SK-N-SH (cell line): ENCODE measurements around the gene SLC35G6. TPM values are rescaled to one million over a fixed set of nuclear protein-coding genes. Genes with fewer than 3 reads are reported as not detected.

Experiments used
- CTCF ChIA-PET: fragments of 300-600, 350-600 bp; formaldehyde crosslinking; extraction: SDS; loops from one replicate; lab custom pipeline; 2021; lab: Yijun Ruan, JAX
- POLR2A ChIA-PET: fragments of 350-600 bp; sonication (Branson Sonifier 250); formaldehyde crosslinking; extraction: SDS; loops from one replicate; lab custom pipeline; 2020; ENCODE audit warnings: antibody characterized with exemption, inconsistent platforms; lab: Yijun Ruan, JAX
- DNase-seq: peaks from one replicate; pipeline ENCODE4 v3.0.0; 2012
- H2AFZ ChIP-seq: fragments of 200-600 bp; sonication (generic); 2 replicates; pipeline ENCODE4 v1.8.1; 2016; ENCODE audit warnings: antibody characterized with exemption, mild to moderate bottlenecking, low read depth
- H3F3A ChIP-seq: fragments of 200-600 bp; sonication (generic); replicated peaks from 2 replicates; pipeline ENCODE3; 2016; ENCODE audit warnings: antibody characterized with exemption, mild to moderate bottlenecking; ENCODE audit not compliant: insufficient read depth
- H3K27ac ChIP-seq, 2 experiments: fragments of 200-500 bp in 1 of 2; fragments of 200-600 bp in 1 of 2; sonication (Bioruptor generic) in 1 of 2; sonication (generic), shearing (Covaris generic) in 1 of 2; 2 replicates each; pipeline versions ENCODE4 v1.5.1 to v1.6.1; 2014 to 2016; ENCODE audit warnings: low read depth in 2 of 2, inconsistent platforms in 1 of 2, low read length in 1 of 2, mild to moderate bottlenecking in 1 of 2, mixed read lengths in 1 of 2
- H3K27me3 ChIP-seq: fragments of 200-600 bp; sonication (generic), shearing (Covaris generic); 2 replicates; pipeline ENCODE4 v1.6.1; 2016; ENCODE audit warnings: mixed run types; ENCODE audit not compliant: insufficient read depth
- H3K36me3 ChIP-seq, 2 experiments: fragments of 200-500 bp in 1 of 2; fragments of 200-600 bp in 1 of 2; sonication (Bioruptor generic) in 1 of 2; sonication (generic) in 1 of 2; replicated peaks in 1 of 2; 2 replicates each; pipeline versions ENCODE3 to v1.5.1; 2014 to 2016; ENCODE audit warnings: low read length in 1 of 2, mild to moderate bottlenecking in 1 of 2; ENCODE audit not compliant: insufficient read depth in 2 of 2, control insufficient read depth in 1 of 2
- H3K4me1 ChIP-seq, 2 experiments: fragments of 200-500 bp in 1 of 2; fragments of 200-600 bp in 1 of 2; sonication (Bioruptor generic) in 1 of 2; sonication (generic), shearing (Covaris generic) in 1 of 2; 2 replicates each; pipeline versions ENCODE4 v1.5.1 to v1.6.1; 2014 to 2016; ENCODE audit warnings: low read depth in 1 of 2, low read length in 1 of 2, mixed run types in 1 of 2; ENCODE audit not compliant: insufficient read depth in 2 of 2, control insufficient read depth in 1 of 2
- H3K4me2 ChIP-seq: fragments of 200-600 bp; sonication (generic), shearing (Covaris generic); 2 replicates; pipeline ENCODE4 v1.6.1; 2017; ENCODE audit warnings: mixed run types
- H3K4me3 ChIP-seq, 2 experiments: fragments of 200-500 bp in 1 of 2; fragments of 200-600 bp in 1 of 2; sonication (Bioruptor generic) in 1 of 2; sonication (generic), shearing (Covaris generic) in 1 of 2; 2 replicates each; pipeline versions ENCODE4 v1.5.1 to v1.8.1; 2014 to 2016; ENCODE audit warnings: low read depth in 2 of 2, inconsistent platforms in 1 of 2, low read length in 1 of 2, mild to moderate bottlenecking in 1 of 2, mixed read lengths in 1 of 2, moderate library complexity in 1 of 2
- H3K79me2 ChIP-seq: fragments of 200-600 bp; sonication (generic); 2 replicates; pipeline ENCODE4 v1.8.1; 2017; ENCODE audit warnings: mild to moderate bottlenecking; ENCODE audit not compliant: insufficient read depth
- H3K9ac ChIP-seq: fragments of 200-600 bp; sonication (generic); 2 replicates; pipeline ENCODE4 v1.6.1; 2017; ENCODE audit warnings: mixed run types
- H3K9me2 ChIP-seq: fragments of 200-600 bp; sonication (generic); 2 replicates; pipeline ENCODE4 v1.6.1; 2017; ENCODE audit warnings: mixed run types
- H3K9me3 ChIP-seq: fragments of 200-600 bp; sonication (generic); 2 replicates; pipeline ENCODE4 v1.6.1; 2017; ENCODE audit warnings: mixed run types, mild to moderate bottlenecking, moderate library complexity
- H4K20me1 ChIP-seq: fragments of 200-600 bp; sonication (generic); 2 replicates; pipeline ENCODE4 v1.6.1; 2017; ENCODE audit warnings: mild to moderate bottlenecking, mixed run types; ENCODE audit not compliant: insufficient read depth
- CHD2 ChIP-seq: fragments of 150-350 bp; IDR thresholded peaks from 2 replicates; pipeline ENCODE4 v1.6.1; 2018; ENCODE audit warnings: low read length; ENCODE audit not compliant: partially characterized antibody
- CTCF ChIP-seq: fragments of 200-600 bp; sonication (generic); IDR thresholded peaks from 2 replicates; pipeline ENCODE4 v1.6.1; 2017; ENCODE audit warnings: antibody characterized with exemption, mild to moderate bottlenecking, moderate library complexity
- ELF1 ChIP-seq: IDR thresholded peaks from 2 replicates; pipeline ENCODE4 v1.4.0; 2012
- FOXJ3 ChIP-seq: sonication (generic); formaldehyde crosslinking; IDR thresholded peaks from 2 replicates; pipeline ENCODE4 v1.5.1; 2020; ENCODE audit warnings: mild to moderate bottlenecking, missing genetic modification reagents
- FOXM1 ChIP-seq: IDR thresholded peaks from 2 replicates; pipeline ENCODE4 v1.4.0; 2012; ENCODE audit warnings: low read depth, mild to moderate bottlenecking
- GABPA ChIP-seq: IDR thresholded peaks from 2 replicates; pipeline ENCODE4 v1.4.0; 2012; ENCODE audit warnings: low read depth, mild to moderate bottlenecking
- JUND ChIP-seq: IDR thresholded peaks from 2 replicates; pipeline ENCODE4 v1.4.0; 2012
- MEF2A ChIP-seq: IDR thresholded peaks from 2 replicates; pipeline ENCODE4 v1.4.0; 2012; ENCODE audit warnings: low read depth, borderline replicate concordance
- MXI1 ChIP-seq: IDR thresholded peaks from 2 replicates; pipeline ENCODE4 v1.6.1; 2012; ENCODE audit warnings: mild to moderate bottlenecking, low read depth, low read length, improper control_type of control experiment
- NFIC ChIP-seq: IDR thresholded peaks from 2 replicates; pipeline ENCODE4 v1.4.0; 2012; ENCODE audit warnings: borderline replicate concordance
- NRF1 ChIP-seq: IDR thresholded peaks from 2 replicates; pipeline ENCODE4 v1.6.1; 2012; ENCODE audit warnings: low read depth, mild to moderate bottlenecking, low read length
- RAD21 ChIP-seq: IDR thresholded peaks from 2 replicates; pipeline ENCODE4 v1.6.1; 2012; ENCODE audit warnings: mild to moderate bottlenecking, low read length
- RCOR1 ChIP-seq: fragments of 150-350 bp; IDR thresholded peaks from 2 replicates; pipeline ENCODE4 v1.6.1; 2017; ENCODE audit warnings: antibody characterized with exemption, low read length
- RFX5 ChIP-seq: IDR thresholded peaks from 2 replicates; pipeline ENCODE4 v1.6.1; 2012; ENCODE audit warnings: mild to moderate bottlenecking, improper control_type of control experiment, low read length
- RXRA ChIP-seq: IDR thresholded peaks from 2 replicates; pipeline ENCODE4 v1.4.0; 2012; ENCODE audit warnings: low read depth, mild to moderate bottlenecking, borderline replicate concordance
- SIN3A ChIP-seq: IDR thresholded peaks from 2 replicates; pipeline ENCODE4 v1.6.1; 2012; ENCODE audit warnings: low read depth, mild to moderate bottlenecking, low read length, moderate library complexity, borderline replicate concordance
- SMC3 ChIP-seq: IDR thresholded peaks from 2 replicates; pipeline ENCODE4 v1.6.1; 2012; ENCODE audit warnings: low read depth, low read length, improper control_type of control experiment
- TAF1 ChIP-seq: IDR thresholded peaks from 2 replicates; pipeline ENCODE4 v1.6.1; 2012; ENCODE audit warnings: low read depth, mild to moderate bottlenecking, low read length, moderate library complexity, borderline replicate concordance
- TCF12 ChIP-seq: IDR thresholded peaks from 2 replicates; pipeline ENCODE4 v1.4.0; 2012
- TEAD4 ChIP-seq: IDR thresholded peaks from 2 replicates; pipeline ENCODE4 v1.4.0; 2012; ENCODE audit warnings: mild to moderate bottlenecking, borderline replicate concordance; ENCODE audit not compliant: insufficient read depth
- YY1 ChIP-seq: IDR thresholded peaks from 2 replicates; pipeline ENCODE4 v1.4.0; 2012; ENCODE audit warnings: low read depth, mild to moderate bottlenecking
- ZBTB33 ChIP-seq: IDR thresholded peaks from 2 replicates; pipeline ENCODE4 v1.4.0; 2012; ENCODE audit warnings: low read depth, borderline replicate concordance
- WGBS: methylation state at CpG from one replicate; pipeline ENCODE4 v1.1.6; 2017; ENCODE audit warnings: low lambda C conversion rate; 5-methylcytosine and 5-hydroxymethylcytosine counted together
- polyA plus RNA-seq, 3 experiments: library from polyadenylated mRNA; depleted of rRNA; stranded (reverse); fragments of >200 nt; gene quantifications; 2 replicates each; pipeline ENCODE4 v1.2.3, GENCODE V29; 2012
- TF ChIP-seq, protein P1 (sequence below): IDR thresholded peaks from 2 replicates; pipeline ENCODE4 v1.4.0; 2012; ENCODE audit warnings: low read depth, borderline replicate concordance
- TF ChIP-seq, protein P2 (sequence below): fragments of 150-350 bp; IDR thresholded peaks from 2 replicates; pipeline ENCODE4 v1.6.1; 2017; ENCODE audit warnings: antibody characterized with exemption, low read length, low read depth, borderline replicate concordance
- TF ChIP-seq, protein P3 (sequence below): IDR thresholded peaks from 2 replicates; pipeline ENCODE4 v1.4.0; 2012; ENCODE audit warnings: low read depth

SLC35G6 gene
- polyA plus RNA-seq, 1 of the 3 experiments (the other 2 are of a cell fraction): not detected

DNA sequence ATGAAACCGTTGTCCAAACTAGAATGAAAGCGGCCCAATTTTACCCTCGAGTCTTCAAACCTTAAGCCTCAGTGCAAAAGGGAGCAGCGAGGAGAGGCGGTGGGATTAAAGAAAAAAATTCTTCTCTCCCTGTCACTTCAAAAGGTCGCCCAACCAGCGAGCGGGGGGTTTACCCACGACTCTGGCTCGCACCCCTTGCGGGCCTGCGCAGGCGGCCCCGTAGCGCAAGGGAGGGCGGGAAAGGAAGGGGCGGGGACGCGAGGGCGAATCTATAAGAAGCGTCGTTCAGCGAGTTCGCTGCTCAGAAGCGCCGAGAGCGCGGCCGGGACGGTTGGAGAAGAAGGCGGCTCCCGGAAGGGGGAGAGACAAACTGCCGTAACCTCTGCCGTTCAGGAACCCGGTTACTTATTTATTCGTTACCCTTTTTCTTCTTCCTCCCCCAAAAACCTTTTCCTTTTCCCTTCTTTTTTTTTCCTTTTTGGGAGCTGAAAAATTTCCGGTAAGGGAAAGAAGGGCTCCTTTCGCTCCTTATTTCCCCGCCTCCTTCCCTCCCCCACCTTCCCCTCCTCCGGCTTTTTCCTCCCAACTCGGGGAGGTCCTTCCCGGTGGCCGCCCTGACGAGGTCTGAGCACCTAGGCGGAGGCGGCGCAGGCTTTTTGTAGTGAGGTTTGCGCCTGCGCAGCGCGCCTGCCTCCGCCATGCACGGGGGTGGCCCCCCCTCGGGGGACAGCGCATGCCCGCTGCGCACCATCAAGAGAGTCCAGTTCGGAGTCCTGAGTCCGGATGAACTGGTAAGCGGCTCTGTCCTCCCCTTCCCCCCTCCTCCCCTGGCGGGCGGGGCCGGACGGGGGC is 3.0 kb downstream of the SLC35G6 start, which contains the start of gene POLR2A (continued):
- TF ChIP-seq RXRA (no peak), GABPA (peak; percentile 45; the same call in 1 of the 2 replicates), FOXJ3 (CRISPR knock-in tag) (peak; percentile 64), JUND (no peak), NRF1 (peak; percentile 96), SMC3 (peak; percentile 18; the same call in 1 of the 2 replicates), SIN3A (peak; percentile 98), RCOR1 (peak; percentile 46; the same call in 1 of the 2 replicates), NFIC (no peak), TCF12 (no peak), ELF1 (no peak), TEAD4 (peak; percentile 11; the same call in 1 of the 2 replicates), MEF2A (no peak), FOXM1 (no peak)
- TF ChIP-seq, protein P1, sequence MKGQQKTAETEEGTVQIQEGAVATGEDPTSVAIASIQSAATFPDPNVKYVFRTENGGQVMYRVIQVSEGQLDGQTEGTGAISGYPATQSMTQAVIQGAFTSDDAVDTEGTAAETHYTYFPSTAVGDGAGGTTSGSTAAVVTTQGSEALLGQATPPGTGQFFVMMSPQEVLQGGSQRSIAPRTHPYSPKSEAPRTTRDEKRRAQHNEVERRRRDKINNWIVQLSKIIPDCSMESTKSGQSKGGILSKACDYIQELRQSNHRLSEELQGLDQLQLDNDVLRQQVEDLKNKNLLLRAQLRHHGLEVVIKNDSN: no peak

- ChIA-PET CTCF (interaction anchor here (0.9 to 4.4 kb wide), 5 partner anchors 12 to 308 kb away, joined by 3 to 22 read pairs (median 4); no protein-coding TSS in a partner anchor), POLR2A (interaction anchor here (0.6 to 2.3 kb wide), 8 partner anchors 28 to 202 kb away, joined by 3 to 19 read pairs (median 6); partner anchors contain the start of genes FGF11, TP53 and WRAP53)
- Histone ChIP-seq H3K27me3 (no peaks in the 10 kb centered on the region), H3K79me2 (peaks cover 82% of the 10 kb centered on the region), H3K9me2 (no peaks in the 10 kb centered on the region), H3K4me2 (peak overlapping the region; percentile 90), H4K20me1 (peaks cover 52% of the 10 kb centered on the region), H3K9me3 (no peaks in the 10 kb centered on the region), H3K4me1 (peaks cover 30 to 34% of the 10 kb centered on the region in 2 experiments), H3K36me3 (peaks cover 0 to 3% of the 10 kb centered on the region in 2 experiments), H3F3A (peaks cover 9% of the 10 kb centered on the region), H3K27ac (peak overlapping the region; percentile 72 to 99), H3K9ac (peak overlapping the region; percentile 100), H2AFZ (no peak overlapping the region), H3K4me3 (peak overlapping the region; percentile 85 to 100)
- under 1% methylated on average over 15 of the region's 19 CpGs for WGBS
- TF ChIP-seq NFIC: peak; percentile 51; the same call in 1 of the 2 replicates
- no peak for TF ChIP-seq FOXJ3 (CRISPR knock-in tag)
- no peak for TF ChIP-seq YY1
- TF ChIP-seq CTCF: peak; percentile 25
- no peak for TF ChIP-seq FOXM1
- no peak for TF ChIP-seq CHD2
- 0 out of 2 replicates have a peak, but pooled peaks have one; percentile 14 for TF ChIP-seq TCF12
- no peak for TF ChIP-seq MEF2A
- no peak for TF ChIP-seq TAF1
- no peak for TF ChIP-seq ZBTB33
- no peak for TF ChIP-seq NRF1
- TF ChIP-seq, protein P2, sequence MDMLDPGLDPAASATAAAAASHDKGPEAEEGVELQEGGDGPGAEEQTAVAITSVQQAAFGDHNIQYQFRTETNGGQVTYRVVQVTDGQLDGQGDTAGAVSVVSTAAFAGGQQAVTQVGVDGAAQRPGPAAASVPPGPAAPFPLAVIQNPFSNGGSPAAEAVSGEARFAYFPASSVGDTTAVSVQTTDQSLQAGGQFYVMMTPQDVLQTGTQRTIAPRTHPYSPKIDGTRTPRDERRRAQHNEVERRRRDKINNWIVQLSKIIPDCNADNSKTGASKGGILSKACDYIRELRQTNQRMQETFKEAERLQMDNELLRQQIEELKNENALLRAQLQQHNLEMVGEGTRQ: no peak
- TF ChIP-seq GABPA: no peak; the same call in 1 of the 2 replicates
- TF ChIP-seq RFX5: no peak
- peak; percentile 94; the same call in 1 of the 2 replicates for TF ChIP-seq MXI1
- TF ChIP-seq RAD21: peak; percentile 18; the same call in 1 of the 2 replicates
- 0 out of 2 replicates have a peak, but pooled peaks have one; percentile 73 for TF ChIP-seq SIN3A
- TF ChIP-seq, protein P3, sequence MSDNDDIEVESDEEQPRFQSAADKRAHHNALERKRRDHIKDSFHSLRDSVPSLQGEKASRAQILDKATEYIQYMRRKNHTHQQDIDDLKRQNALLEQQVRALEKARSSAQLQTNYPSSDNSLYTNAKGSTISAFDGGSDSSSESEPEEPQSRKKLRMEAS: peak; percentile 83; the same call in 1 of the 2 replicates
- TF ChIP-seq RCOR1: no peak
- DNase-seq: no peak
These were observed 3.7 kb downstream of the SLC35G6 start for GRCh38 chr17:7484919-7485377.
